AG09309 (cell line): ENCODE data around the gene G6PC1.
"Not testable (repeated sequence)": the region's sequence is repeated elsewhere in the genome, so short reads cannot be mapped to it uniquely, and the experiment has no call there.

Source experiments
- DNase-seq: peaks from one replicate; pipeline ENCODE4 v3.0.0-alpha.2; 2010; ENCODE audit warnings: low read depth
- H3K4me3 ChIP-seq: 2 replicates; pipeline ENCODE4 v1.5.1; 2011; ENCODE audit warnings: mild to moderate bottlenecking, low read depth, low read length, moderate library complexity; ENCODE audit not compliant: control insufficient read depth
- TF ChIP-seq, protein P1 (sequence below): IDR thresholded peaks from 2 replicates; pipeline ENCODE4 v1.5.1; 2011; ENCODE audit warnings: mild to moderate bottlenecking, low read depth, low read length, inconsistent platforms; ENCODE audit not compliant: insufficient read depth, control insufficient read depth; ENCODE audit errors: missing control alignments

The G6PC1 gene

DNA sequence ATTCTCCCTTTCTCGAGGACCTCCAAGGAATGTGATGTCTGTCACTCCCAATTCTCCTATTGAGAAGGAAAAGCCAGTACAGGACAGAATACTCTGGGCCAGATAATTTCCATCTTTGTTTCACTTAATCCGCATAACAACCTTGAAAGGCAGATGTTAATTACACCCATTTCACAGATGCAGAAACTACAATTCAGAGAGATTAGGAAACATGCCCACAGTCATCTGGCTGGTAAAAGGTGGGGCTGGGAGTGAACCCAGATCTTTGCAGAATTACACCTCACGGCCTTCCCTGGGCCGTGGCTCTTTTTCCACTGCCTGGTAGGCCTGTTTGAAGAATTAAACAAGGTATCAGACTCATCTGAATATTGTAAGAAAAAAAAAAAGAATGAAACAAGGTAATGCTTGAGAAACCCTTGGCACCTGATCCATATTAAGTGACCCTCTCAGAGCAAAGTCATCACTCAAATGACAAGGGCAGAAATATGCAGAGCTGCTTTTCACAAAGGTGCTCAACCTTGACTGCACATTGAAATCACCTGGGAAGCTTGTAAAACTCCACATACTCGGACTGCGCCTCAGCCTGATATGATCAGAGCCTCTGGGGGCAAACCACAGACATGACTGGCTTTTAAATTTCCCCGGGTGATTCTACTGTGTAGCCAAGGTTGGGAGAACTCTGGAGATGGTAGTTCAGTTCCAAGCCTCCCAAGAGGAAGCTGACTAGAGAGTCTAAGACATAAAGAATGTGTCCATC is 16.6 kb upstream of the G6PC1 start:
- no peak for DNase-seq
- TF ChIP-seq, protein P1, sequence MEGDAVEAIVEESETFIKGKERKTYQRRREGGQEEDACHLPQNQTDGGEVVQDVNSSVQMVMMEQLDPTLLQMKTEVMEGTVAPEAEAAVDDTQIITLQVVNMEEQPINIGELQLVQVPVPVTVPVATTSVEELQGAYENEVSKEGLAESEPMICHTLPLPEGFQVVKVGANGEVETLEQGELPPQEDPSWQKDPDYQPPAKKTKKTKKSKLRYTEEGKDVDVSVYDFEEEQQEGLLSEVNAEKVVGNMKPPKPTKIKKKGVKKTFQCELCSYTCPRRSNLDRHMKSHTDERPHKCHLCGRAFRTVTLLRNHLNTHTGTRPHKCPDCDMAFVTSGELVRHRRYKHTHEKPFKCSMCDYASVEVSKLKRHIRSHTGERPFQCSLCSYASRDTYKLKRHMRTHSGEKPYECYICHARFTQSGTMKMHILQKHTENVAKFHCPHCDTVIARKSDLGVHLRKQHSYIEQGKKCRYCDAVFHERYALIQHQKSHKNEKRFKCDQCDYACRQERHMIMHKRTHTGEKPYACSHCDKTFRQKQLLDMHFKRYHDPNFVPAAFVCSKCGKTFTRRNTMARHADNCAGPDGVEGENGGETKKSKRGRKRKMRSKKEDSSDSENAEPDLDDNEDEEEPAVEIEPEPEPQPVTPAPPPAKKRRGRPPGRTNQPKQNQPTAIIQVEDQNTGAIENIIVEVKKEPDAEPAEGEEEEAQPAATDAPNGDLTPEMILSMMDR, result no peak
- no peak overlapping the region for H3K4me3 ChIP-seq

DNA sequence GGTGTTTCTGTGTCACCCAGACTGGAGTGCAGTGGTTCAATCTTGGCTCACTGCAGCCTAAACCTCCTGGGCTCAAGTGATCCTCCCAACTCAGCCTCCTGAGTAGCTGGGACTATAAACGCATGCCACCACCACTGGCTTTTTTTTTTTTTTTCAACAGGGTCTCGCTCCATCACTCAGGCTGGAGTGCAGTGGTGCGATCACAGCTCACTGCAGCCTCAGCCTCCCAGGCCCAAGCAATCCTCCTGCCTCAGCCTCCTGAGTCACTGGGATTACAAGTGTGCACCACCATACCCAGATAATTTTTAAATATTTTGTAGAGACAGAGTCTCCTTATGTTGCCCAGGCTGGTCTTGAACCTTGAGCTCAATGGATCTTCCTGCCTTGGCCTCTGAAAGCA is 14.8 kb upstream of the G6PC1 start:
- DNase-seq, H3K4me3 ChIP-seq: not testable (repeated sequence)

DNA sequence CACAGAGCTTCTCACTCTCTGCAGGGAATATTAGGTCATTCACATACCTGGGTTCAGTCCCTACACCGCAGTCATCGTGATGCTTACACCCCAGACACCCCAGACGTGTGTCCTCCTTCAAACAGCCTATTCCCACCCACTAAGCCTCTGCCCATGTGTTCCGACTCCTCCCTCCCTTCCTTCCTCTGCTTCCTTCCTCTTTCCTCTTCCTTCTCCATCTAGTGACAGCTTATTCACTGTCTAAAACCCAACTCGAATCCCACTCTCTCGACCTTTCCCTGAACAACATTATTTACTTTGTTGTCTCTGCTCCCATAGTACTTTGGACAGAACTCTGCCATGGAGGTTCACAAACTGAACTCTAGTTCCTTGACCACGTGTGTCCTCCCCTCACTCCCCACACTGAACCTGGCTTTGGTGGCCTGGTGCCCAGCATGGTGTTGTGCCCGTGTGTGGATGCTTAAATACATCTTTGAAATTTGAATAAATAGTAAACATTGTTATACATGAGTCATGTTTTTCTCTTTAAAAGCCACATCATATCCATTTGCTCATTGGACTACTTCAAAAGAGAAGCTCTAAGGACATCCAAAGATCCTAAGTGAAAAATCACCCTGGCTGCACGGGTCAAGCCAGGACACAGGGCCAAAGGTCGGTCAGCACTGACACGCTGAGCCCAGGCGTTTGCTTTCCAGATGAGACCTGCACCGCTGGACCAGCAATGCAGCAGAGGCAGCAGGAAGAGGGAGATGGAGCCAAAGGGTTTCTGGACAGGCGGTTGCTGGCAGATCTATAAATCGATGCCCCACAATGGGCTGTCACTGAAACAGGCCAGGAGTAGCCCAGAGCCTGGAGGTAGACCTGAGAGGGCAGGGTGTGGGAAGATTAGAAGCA is 14.1 kb upstream of the G6PC1 start:
- H3K4me3 ChIP-seq, result no peak overlapping the region
- TF ChIP-seq, protein P1, result no peak
- DNase-seq, result no peak

DNA sequence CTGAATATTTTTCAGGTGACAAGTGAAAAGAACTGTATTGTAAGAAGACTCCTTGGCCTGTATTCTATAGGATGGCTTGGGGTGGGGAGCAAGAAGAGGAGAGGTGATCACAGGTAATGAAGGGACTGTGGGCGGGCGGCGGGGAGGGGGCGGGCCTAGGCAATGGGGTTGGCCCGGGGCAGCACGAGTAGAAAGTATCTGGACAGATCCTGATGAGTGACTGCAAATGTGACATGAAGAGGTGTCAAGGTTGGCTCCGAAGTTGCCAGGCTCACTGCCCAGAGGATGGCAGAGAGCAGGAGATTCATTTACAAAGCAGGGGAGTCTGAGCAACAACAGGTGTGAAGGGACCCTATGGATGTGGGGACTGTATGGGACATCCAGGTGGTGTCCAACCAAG is 10.8 kb upstream of the G6PC1 start:
- TF ChIP-seq, protein P1, result no peak
- H3K4me3 ChIP-seq, result no peak overlapping the region
- DNase-seq, result no peak

DNA sequence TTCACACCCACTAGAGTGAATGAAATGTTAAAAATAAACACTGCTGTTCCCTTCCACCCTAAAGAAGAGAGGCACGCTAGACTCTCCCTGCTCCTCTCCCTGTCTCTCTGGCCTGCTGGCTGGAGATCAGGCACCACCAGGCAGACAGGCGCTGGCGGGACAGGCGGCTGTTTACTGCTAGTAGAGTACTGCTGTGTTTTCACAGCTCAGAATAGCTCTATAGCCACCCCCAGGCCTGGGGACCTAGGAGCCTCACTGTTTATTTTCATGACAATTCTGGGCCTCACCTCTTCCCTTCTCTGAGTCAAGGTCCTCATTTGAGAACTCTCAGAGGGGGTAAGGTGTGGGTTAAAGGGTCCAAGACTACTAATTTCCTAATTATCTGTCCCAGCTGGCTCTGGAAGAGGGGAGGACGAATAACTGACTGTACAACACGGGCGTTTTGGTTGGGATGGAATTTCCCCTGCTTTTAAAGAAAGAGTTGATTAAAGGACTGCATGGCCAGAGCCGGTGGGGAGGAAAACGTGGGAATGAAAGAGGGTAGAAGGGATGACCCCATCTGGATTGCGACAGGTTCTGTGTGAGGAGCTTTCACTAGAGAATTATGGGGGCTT is 9.0 kb upstream of the G6PC1 start:
- TF ChIP-seq, protein P1, result no peak
- H3K4me3 ChIP-seq, result no peak overlapping the region
- no peak for DNase-seq

DNA sequence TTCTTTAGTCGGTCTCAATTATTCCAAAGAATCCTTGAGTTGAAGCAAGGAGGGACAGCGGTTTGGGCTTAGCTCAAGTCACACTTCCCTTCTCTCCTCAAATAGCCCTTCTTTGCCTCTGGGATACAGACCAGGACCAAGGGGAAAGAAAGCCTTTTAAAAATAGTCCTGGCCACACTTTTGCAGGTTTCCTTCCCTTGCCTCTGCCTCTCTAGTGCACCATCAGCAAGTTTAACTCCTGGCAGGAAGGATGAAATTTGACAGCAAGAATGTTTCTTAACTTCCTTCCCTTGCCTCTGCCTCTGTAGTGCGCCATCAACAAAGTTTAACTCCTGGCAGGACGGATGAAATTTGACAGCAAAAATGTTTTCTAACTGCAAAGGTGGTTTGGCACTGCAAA is 7.2 kb upstream of the G6PC1 start:
- no peak for DNase-seq
- no peak overlapping the region for H3K4me3 ChIP-seq
- TF ChIP-seq, protein P1, result no peak
